Measurements from ENCODE around the gene HBS1L.

DNA sequence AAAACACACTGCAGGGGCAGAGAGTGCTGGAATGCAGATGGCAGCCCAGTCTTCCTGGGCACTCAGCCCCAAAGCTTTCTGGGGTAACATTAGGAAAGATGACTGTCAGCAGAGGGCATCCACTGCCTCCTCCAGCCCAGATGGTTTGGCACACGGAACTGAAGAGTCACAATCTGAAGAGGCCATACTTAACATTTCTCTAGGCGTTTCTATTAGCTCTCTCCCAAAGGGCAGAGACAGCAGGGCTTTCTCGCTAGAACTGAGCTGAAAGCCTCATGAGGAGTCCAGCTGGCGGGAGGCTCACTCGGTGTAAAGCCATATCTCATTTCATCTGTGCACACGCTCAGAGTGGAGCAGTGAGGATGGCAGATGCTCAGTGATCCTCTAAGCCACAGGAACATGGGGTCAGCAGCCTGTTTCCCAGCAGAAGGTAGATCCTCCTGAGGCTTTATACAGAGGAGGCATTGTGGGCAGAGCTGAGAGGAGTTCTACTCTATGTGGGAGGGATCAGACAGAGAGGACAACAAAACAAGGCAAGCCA, 132.8 kb downstream of the HBS1L start:
- TF ChIP-seq, protein P1, sequence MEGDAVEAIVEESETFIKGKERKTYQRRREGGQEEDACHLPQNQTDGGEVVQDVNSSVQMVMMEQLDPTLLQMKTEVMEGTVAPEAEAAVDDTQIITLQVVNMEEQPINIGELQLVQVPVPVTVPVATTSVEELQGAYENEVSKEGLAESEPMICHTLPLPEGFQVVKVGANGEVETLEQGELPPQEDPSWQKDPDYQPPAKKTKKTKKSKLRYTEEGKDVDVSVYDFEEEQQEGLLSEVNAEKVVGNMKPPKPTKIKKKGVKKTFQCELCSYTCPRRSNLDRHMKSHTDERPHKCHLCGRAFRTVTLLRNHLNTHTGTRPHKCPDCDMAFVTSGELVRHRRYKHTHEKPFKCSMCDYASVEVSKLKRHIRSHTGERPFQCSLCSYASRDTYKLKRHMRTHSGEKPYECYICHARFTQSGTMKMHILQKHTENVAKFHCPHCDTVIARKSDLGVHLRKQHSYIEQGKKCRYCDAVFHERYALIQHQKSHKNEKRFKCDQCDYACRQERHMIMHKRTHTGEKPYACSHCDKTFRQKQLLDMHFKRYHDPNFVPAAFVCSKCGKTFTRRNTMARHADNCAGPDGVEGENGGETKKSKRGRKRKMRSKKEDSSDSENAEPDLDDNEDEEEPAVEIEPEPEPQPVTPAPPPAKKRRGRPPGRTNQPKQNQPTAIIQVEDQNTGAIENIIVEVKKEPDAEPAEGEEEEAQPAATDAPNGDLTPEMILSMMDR (IDR thresholded peaks at IDR 0.05; ENCODE audit: insufficient read depth, low read length), result no peak
- TF ChIP-seq POLR2AphosphoS5 (IDR thresholded peaks at IDR 0.05; ENCODE audit: low read depth), result no peak
- TF ChIP-seq GABPA (IDR thresholded peaks at IDR 0.05; ENCODE audit: low read depth), result no peak
- TF ChIP-seq, protein P2, sequence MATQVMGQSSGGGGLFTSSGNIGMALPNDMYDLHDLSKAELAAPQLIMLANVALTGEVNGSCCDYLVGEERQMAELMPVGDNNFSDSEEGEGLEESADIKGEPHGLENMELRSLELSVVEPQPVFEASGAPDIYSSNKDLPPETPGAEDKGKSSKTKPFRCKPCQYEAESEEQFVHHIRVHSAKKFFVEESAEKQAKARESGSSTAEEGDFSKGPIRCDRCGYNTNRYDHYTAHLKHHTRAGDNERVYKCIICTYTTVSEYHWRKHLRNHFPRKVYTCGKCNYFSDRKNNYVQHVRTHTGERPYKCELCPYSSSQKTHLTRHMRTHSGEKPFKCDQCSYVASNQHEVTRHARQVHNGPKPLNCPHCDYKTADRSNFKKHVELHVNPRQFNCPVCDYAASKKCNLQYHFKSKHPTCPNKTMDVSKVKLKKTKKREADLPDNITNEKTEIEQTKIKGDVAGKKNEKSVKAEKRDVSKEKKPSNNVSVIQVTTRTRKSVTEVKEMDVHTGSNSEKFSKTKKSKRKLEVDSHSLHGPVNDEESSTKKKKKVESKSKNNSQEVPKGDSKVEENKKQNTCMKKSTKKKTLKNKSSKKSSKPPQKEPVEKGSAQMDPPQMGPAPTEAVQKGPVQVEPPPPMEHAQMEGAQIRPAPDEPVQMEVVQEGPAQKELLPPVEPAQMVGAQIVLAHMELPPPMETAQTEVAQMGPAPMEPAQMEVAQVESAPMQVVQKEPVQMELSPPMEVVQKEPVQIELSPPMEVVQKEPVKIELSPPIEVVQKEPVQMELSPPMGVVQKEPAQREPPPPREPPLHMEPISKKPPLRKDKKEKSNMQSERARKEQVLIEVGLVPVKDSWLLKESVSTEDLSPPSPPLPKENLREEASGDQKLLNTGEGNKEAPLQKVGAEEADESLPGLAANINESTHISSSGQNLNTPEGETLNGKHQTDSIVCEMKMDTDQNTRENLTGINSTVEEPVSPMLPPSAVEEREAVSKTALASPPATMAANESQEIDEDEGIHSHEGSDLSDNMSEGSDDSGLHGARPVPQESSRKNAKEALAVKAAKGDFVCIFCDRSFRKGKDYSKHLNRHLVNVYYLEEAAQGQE (IDR thresholded peaks at IDR 0.05; ENCODE audit: insufficient replicate concordance, low read depth), result no peak

All from HL-60 (cell line).